ENCODE measurements around the gene MBNL1.
"Not testable (repeated sequence)": the region's sequence is repeated elsewhere in the genome, so short reads cannot be mapped to it uniquely, and the experiment has no call there.

The MBNL1 gene

GRCh38 chr3:152319831-152320617 is 51.3 kb downstream of the MBNL1 start:
- DNase-seq (ENCODE audit: low spot score) = no peak

- DNase-seq (ENCODE audit: low spot score) = no peak
Measured at GRCh38 chr3:152321200-152321954, 52.6 kb downstream of the MBNL1 start.

- DNase-seq (ENCODE audit: low spot score) = no peak
Measured at GRCh38 chr3:152321955-152322377, 53.2 kb downstream of the MBNL1 start.

GRCh38 chr3:152322756-152323155 is 54.0 kb downstream of the MBNL1 start:
- no peak for DNase-seq (ENCODE audit: low spot score)

DNA sequence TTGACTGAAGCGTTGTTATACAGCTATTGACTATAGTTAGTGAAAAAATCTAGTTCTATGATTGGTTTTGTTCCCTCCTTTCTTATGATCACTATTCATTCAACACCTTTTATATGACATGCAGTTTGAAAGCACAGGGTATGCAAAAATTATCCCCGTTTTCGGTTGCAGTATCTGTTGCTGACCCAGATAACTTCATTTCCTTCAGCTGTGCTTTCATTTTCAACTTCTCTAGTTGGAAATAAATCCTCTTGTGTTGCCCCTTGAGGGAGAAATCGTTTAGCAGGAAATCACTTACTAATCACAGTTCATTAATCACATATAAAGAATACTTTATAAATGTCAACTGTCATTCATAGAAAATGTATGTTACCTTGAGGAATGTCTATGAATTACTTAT is 55.1 kb downstream of the MBNL1 start:
- DNase-seq (ENCODE audit: low spot score) = no peak

DNA sequence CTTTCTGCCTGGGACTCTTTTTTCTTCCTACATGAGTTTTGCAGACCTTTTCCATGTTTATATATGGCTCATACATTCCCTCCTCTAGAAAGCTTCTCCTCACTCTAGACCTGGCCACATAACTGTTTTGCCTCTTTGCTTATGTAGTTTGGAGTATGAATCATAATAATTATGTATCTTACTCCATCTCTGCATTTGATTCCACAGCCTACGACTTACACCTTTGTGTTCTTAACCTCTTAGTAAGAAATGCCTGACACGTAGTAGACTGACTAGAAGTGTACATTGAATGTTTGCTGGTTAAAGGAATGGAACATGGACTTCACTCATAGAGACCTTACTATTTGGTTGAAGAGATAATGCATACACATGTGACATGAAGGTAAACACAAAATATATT is 56.4 kb downstream of the MBNL1 start:
- no peak for DNase-seq (ENCODE audit: low spot score)

DNA sequence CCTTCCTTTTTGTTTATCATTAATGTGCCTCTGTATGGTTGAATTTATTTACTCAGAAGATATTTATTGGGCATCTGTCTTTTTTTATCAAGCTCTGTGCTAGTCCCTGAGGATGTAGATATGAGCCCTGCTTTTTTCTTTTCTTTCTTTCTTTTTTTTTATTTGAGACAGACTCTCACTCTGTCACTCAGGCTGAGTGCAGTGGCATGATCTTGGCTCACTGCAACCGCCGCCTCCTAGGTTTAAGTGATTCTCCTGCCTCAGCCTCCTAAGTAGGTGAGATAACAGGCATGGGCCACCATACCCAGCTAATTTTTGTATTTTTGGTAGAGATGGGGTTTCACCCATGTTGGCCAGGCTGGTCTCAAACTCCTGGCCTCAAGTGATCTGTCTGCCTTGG is 58.5 kb downstream of the MBNL1 start:
- no peak for DNase-seq (ENCODE audit: low spot score)

DNA sequence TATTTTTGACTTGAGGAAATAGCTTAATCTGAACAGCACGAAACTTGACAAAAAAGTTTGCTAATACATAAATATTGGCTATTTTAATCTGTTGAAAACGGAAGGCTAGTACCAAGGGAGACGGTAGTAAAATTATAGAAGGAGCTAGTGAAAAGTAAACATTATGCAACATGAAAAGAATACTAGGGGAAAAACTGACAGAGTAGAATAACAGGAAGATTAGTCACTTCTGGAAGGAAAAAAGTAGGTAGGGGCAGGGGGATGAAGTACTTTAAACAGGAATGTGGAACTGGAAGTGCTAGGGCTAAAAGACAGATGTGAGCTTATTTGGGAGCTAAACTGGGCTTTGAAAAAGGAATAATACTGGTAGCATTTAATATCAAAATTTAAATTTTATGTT is 60.1 kb downstream of the MBNL1 start:
- no peak for DNase-seq (ENCODE audit: low spot score)

DNA sequence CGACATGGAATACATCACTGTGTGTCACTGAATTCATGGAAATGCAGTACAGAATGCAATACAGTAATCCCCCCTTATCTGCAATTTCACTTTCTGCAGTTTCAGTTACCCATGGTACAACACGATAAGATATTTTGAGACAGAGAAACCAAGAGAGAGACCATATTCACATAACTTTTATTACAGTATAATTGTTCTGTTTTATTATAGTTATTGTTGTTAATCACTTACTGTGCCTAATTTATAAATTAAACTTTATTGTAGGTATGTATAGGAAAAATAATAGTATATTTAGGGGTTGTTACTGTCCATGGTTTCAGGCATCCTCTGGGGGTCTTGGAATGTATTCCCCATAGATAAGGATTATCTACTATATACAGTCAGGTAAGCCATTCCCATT is 61.8 kb downstream of the MBNL1 start:
- no peak for DNase-seq (ENCODE audit: low spot score)

- no peak for DNase-seq (ENCODE audit: low spot score)
Measured at GRCh38 chr3:152331018-152331541, 62.4 kb downstream of the MBNL1 start.

- no peak for DNase-seq (ENCODE audit: low spot score)
Measured at GRCh38 chr3:152331998-152332397, 63.3 kb downstream of the MBNL1 start.

DNA sequence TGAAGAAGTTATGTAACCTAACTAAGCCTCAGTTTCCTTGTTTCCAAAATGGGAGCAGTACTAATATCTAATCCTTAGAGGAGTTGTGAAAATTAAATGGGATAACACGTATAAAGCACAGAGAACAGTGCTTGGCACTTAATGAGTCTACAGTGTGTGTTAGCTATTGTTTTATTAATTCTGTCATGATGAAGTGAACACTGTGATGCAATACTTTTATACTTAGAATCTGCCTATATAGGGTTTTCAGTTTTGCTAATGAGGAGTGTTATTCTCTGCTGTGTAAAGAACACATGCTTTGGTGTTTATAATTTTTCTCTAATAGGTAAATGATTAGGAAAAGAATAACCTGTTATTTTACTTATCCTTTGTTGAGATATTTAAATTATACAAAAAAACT is 65.2 kb downstream of the MBNL1 start:
- DNase-seq (ENCODE audit: low spot score) = no peak

DNA sequence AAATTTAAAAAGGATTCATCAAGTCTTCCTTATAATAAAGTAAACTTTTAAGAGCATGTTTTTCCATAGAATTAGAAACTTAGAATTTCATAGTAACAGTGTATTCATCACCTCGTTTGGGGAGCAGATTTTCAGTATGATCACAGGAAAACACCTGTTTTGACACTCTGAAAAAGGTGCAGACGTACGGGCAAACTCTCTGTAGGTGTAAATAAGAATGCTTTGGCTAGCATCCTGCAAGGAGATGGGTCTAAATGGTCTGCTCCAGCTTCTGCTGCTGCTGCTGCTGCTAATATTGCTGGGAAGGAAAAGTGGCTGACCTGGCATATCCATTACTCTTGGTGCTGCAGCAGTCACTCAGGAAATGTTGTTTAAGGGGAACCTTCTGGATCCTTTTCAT is 66.0 kb downstream of the MBNL1 start:
- no peak for DNase-seq (ENCODE audit: low spot score)

- DNase-seq (ENCODE audit: low spot score) = no peak
Measured at GRCh38 chr3:152335273-152335672, 66.5 kb downstream of the MBNL1 start.

GRCh38 chr3:152337337-152337736 is 68.6 kb downstream of the MBNL1 start:
- not testable (repeated sequence) for DNase-seq (ENCODE audit: low spot score)

- no peak for DNase-seq (ENCODE audit: low spot score)
Measured at GRCh38 chr3:152338159-152338720, 69.5 kb downstream of the MBNL1 start.

DNA sequence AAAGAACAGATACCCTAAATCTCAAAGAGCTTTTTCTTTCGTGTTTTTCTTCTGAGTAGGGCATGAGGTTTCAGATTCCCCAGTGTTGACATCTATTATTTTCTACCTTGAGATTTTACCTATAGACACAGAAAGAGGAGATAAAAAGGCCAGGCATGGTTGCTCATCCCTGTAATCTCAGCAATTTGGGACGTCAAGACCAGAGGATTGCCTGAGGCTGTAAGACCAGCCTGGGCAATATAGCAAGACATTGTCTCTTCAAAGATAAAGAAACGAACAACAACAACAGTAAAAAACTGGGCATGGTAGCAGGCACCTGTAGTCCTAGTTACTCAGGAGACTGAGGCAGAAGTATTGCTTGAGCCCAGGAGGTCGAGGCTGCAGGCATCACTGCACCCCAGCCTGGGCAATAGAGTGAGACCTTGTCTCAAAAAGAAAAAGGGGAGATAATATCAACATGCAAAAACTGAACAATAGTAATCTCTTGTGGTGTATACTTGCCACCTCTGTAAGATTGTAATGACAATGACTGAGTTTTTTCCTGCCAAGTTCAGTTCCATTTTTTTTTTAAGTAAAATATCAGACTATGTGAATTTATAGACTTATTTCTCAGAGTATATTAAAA is 71.3 kb downstream of the MBNL1 start:
- DNase-seq (ENCODE audit: low spot score) = no peak

DNA sequence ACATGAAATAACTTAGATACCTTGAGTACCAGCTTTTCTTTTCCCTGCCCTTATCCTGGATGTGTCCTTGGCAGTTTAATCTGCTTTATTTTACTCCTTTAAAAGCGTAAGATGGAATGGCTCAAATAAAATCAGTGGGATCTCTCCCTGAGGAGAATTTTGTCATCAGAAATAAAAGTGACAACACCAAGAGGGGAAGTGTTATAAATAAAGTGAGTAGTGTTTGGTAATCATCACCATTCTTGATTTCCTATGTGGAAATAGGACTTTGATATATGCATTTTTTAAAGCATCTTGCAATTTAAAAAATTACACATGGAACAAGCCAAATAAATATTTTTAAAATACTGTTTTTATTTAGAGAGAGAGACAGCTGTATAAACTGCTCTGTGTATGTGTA is 76.5 kb downstream of the MBNL1 start:
- DNase-seq (ENCODE audit: low spot score) = no peak

DNA sequence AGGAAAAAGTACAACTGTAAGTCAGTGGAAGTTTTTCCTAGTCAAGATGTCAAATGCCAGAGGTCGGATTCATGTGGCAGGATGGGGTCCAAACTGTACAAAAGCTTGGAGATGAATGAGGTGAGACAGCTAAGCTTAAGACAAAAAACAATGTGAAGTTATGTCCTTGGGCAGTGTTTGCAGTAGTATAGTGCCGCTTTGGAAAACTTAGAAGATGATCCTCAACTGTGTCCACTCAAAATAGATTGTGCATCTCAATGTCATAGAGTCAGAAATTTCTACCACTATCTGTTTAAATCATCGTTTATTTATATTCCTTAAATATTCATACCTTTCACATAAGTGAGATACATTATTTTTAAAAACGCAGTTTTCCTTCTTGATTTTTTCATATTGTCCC is 77.3 kb downstream of the MBNL1 start:
- no peak for DNase-seq (ENCODE audit: low spot score)

- DNase-seq (ENCODE audit: low spot score) = no peak
Measured at GRCh38 chr3:152346740-152347139, 78.0 kb downstream of the MBNL1 start.

GRCh38 chr3:152348436-152349177 is 79.9 kb downstream of the MBNL1 start:
- DNase-seq (ENCODE audit: low spot score) = no peak

- DNase-seq (ENCODE audit: low spot score) = no peak
Measured at GRCh38 chr3:152349392-152349791, 80.7 kb downstream of the MBNL1 start.
